CD4-positive, alpha-beta T cell (primary cell): ENCODE data around the gene VPS13D. TPM values are rescaled to one million over a fixed set of nuclear protein-coding genes. Genes with fewer than 3 reads are reported as not detected.
A peak's percentile ranks its signal among the peaks of the same experiment; 100 is the strongest.

Experiments used
- ATAC-seq: fragments of 200-7000 bp; cut with Tn5 transposase; one replicate; pipeline ENCODE4 v1.10.0; 2022; ENCODE audit warnings: mild to moderate bottlenecking; ENCODE audit not compliant: poor library complexity
- CTCF ChIA-PET: fragments of 350-600 bp; sonication (Branson Sonifier 250); formaldehyde crosslinking; loops from one replicate; lab custom pipeline; 2021; ENCODE audit warnings: antibody characterized with exemption, inconsistent platforms; lab: Charles Lee
- POLR2A ChIA-PET: fragments of 350-600 bp; sonication (Branson Sonifier 250); formaldehyde crosslinking; loops from one replicate; lab custom pipeline; 2021; ENCODE audit warnings: antibody characterized with exemption, inconsistent platforms; lab: Charles Lee
- DNase-seq, 14 experiments: peaks; one replicate each; pipeline ENCODE4 v3.0.0-alpha.2; 2013 to 2020; ENCODE audit warnings: mixed read lengths in 2 of 14
- H3K27ac ChIP-seq, 2 donors: one replicate each; pipeline versions ENCODE4 v1.5.1 to v1.7.0; 2013; ENCODE audit warnings: low read length in 2 of 2, low read depth in 1 of 2, mild to moderate bottlenecking in 1 of 2
- H3K27me3 ChIP-seq, 2 experiments: 1 replicate in 1 of 2; 2 replicates in 1 of 2; pipeline versions ENCODE4 v1.6.1 to v1.7.0; 2013; ENCODE audit warnings: low read length in 2 of 2, control low read depth in 1 of 2, mild to moderate bottlenecking in 1 of 2, moderate library complexity in 1 of 2; ENCODE audit not compliant: insufficient read depth in 2 of 2, control insufficient read depth in 1 of 2
- H3K36me3 ChIP-seq: one replicate; pipeline ENCODE4 v1.6.1; 2013; ENCODE audit warnings: low read length, control low read depth; ENCODE audit not compliant: insufficient read depth
- H3K4me1 ChIP-seq: one replicate; pipeline ENCODE4 v1.6.1; 2013; ENCODE audit warnings: low read length, control low read depth; ENCODE audit not compliant: insufficient read depth
- H3K4me3 ChIP-seq: one replicate; pipeline ENCODE4 v1.5.1; 2013; ENCODE audit warnings: mild to moderate bottlenecking, low read length, moderate library complexity
- H3K9me3 ChIP-seq, 2 experiments: 1 replicate in 1 of 2; 2 replicates in 1 of 2; pipeline versions ENCODE4 v1.6.1 to v1.7.0; 2013; ENCODE audit warnings: low read length in 2 of 2, mild to moderate bottlenecking in 2 of 2, control low read depth in 1 of 2, moderate library complexity in 1 of 2; ENCODE audit not compliant: control insufficient read depth in 1 of 2, insufficient read depth in 1 of 2
- H3K27ac Mint-ChIP-seq: one replicate; pipeline ENCODE4 v1.8.0; 2020; ENCODE audit warnings: mixed read lengths
- H3K27me3 Mint-ChIP-seq: one replicate; pipeline ENCODE4 v1.8.0; 2021; ENCODE audit warnings: mixed read lengths
- H3K36me3 Mint-ChIP-seq: one replicate; pipeline ENCODE4 v1.8.0; 2021; ENCODE audit warnings: low read depth, mixed read lengths
- H3K4me1 Mint-ChIP-seq: one replicate; pipeline ENCODE4 v1.8.0; 2021; ENCODE audit warnings: low read depth, mixed read lengths
- H3K4me3 Mint-ChIP-seq: one replicate; pipeline ENCODE4 v1.8.0; 2020; ENCODE audit warnings: mild to moderate bottlenecking, mixed read lengths
- H3K9me3 Mint-ChIP-seq: one replicate; pipeline ENCODE4 v1.8.0; 2020; ENCODE audit warnings: mixed read lengths
- intact Hi-C, 2 experiments: fragments of 100-400 bp; cut with DNase I in 1 of 2; cut with micrococcal nuclease in 1 of 2; formaldehyde crosslinking; loops; one replicate each; pipeline versions ENCODE4 v1.15.1 to v1.9.0; 2023 to 2025; cut with DNase I, micrococcal nuclease
- total RNA-seq, 174 experiments: library from RNA in 2 of 174; stranded (reverse) in 2 of 174; gene quantifications; one replicate each; pipeline ENCODE4 v1.2.3 and lab custom pipeline; 2021 to 2026
- TF ChIP-seq, protein P1 (sequence below): fragments of 200-600 bp; IDR thresholded peaks from one replicate; pipeline ENCODE4 v1.8.0; 2022; ENCODE audit warnings: antibody characterized with exemption, mild to moderate bottlenecking

VPS13D gene
- total RNA-seq, 2 experiments from 2014 or later: 63.0 to 67.3 TPM

DNA sequence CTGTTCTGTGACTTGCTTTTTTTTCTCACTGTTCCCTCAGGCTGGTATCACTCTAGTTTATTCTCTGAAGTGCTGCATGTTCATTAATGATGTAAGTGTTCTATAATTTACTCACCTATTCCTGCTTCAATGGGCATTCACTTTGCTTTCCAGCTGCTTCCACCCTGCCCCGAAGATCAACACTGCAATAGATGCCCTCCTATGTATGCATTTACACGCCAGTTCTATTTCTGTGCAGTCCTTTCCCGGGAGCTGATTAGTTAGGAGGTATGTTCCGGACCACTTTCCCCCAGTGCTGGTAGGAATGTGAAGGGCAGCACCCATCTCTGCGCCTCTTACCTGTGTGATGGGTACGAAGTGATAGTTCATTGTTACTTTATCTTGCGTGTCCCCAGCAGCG, 284.8 kb downstream of the VPS13D start:
- Histone ChIP-seq H3K36me3 (no peaks in the 10 kb centered on the region), H3K27me3 (no peaks in the 10 kb centered on the region), H3K4me1 (peaks cover 36% of the 10 kb centered on the region), H3K27ac (no peak overlapping the region), H3K4me3 (no peak overlapping the region), H3K9me3 (no peaks in the 10 kb centered on the region)
- Mint-ChIP-seq H3K4me1 (peaks cover 65% of the 10 kb centered on the region), H3K27ac (peak overlapping the region; percentile 96), H3K27me3 (no peaks in the 10 kb centered on the region), H3K4me3 (no peak overlapping the region), H3K36me3 (peaks cover 37% of the 10 kb centered on the region), H3K9me3 (peaks cover 3% of the 10 kb centered on the region)
- intact Hi-C loops: loop anchor here (5.0 kb wide), 2 partner anchors 67 to 103 kb away; partner anchors contain the start of gene DHRS3 (in 1 of the 2)
- DNase-seq (no peak), ATAC-seq (no peak)
- ChIA-PET CTCF (no interaction called here), POLR2A (no interaction called here)
- TF ChIP-seq, protein P1, sequence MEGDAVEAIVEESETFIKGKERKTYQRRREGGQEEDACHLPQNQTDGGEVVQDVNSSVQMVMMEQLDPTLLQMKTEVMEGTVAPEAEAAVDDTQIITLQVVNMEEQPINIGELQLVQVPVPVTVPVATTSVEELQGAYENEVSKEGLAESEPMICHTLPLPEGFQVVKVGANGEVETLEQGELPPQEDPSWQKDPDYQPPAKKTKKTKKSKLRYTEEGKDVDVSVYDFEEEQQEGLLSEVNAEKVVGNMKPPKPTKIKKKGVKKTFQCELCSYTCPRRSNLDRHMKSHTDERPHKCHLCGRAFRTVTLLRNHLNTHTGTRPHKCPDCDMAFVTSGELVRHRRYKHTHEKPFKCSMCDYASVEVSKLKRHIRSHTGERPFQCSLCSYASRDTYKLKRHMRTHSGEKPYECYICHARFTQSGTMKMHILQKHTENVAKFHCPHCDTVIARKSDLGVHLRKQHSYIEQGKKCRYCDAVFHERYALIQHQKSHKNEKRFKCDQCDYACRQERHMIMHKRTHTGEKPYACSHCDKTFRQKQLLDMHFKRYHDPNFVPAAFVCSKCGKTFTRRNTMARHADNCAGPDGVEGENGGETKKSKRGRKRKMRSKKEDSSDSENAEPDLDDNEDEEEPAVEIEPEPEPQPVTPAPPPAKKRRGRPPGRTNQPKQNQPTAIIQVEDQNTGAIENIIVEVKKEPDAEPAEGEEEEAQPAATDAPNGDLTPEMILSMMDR: no peak

DNA sequence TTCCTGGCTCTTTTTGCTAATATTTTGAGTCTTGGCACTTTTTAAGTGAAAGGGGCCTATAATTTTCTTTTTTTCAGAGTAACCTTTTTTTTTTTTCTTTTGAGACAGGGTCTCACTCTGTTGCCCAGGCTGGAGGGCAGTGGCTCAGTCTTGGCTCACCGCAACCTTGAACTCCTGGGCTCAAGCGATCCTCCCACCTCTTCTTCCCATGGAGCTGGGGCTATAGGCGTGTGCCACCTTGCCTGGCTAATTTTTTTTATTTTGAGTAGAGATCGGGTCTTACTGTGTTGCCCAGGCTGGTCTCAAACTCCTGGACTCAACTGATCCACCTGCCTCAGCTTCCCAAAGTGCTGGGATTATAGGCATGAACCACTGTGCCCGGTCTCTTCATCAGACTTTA, 285.4 kb downstream of the VPS13D start:
- Mint-ChIP-seq H3K4me3 (no peak overlapping the region), H3K27me3 (no peaks in the 10 kb centered on the region), H3K4me1 (peaks cover 59% of the 10 kb centered on the region), H3K36me3 (peaks cover 37% of the 10 kb centered on the region), H3K9me3 (peaks cover 3% of the 10 kb centered on the region), H3K27ac (no peak overlapping the region)
- Histone ChIP-seq H3K27ac (no peak overlapping the region), H3K9me3 (no peaks in the 10 kb centered on the region), H3K4me1 (peaks cover 30% of the 10 kb centered on the region), H3K27me3 (no peaks in the 10 kb centered on the region), H3K36me3 (no peaks in the 10 kb centered on the region), H3K4me3 (no peak overlapping the region)
- no peak for ATAC-seq
- TF ChIP-seq, protein P1: no peak
- POLR2A ChIA-PET: no interaction called here
- intact Hi-C loops: no loop called here
- no peak for DNase-seq
- CTCF ChIA-PET: no interaction called here

DNA sequence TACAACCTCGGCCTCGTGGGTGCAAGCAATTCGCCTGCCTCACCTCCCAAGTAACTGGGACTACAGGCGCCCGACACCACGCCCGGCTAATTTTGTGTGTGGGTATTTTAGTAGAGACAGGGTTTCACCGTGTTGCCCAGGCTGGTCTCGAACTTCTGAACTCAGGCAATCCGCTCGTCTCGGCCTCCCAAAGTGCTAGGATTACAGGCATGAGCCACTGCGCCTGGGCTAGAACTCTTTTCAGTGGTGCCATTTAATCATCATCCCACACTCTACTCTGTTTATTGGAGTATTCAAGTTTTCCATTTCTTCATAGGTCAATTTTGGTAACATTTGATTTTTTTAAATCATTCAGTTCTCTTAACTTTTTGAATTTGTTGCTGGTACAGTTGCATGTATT, 286.9 kb downstream of the VPS13D start:
- no peak for ATAC-seq
- Mint-ChIP-seq H3K4me3 (no peak overlapping the region), H3K27ac (peak overlapping the region; percentile 30), H3K36me3 (peaks cover 25% of the 10 kb centered on the region), H3K9me3 (peaks cover 3% of the 10 kb centered on the region), H3K4me1 (peaks cover 44% of the 10 kb centered on the region), H3K27me3 (no peaks in the 10 kb centered on the region)
- Histone ChIP-seq H3K36me3 (no peaks in the 10 kb centered on the region), H3K4me3 (no peak overlapping the region), H3K9me3 (no peaks in the 10 kb centered on the region), H3K4me1 (peaks cover 15% of the 10 kb centered on the region), H3K27me3 (no peaks in the 10 kb centered on the region), H3K27ac (no peak overlapping the region)
- ChIA-PET CTCF (no interaction called here), POLR2A (interaction anchor here (0.6 kb wide), 1 partner anchor 43 kb away, joined by 3 read pairs; no protein-coding TSS in a partner anchor)
- intact Hi-C loops: no loop called here
- DNase-seq: no peak
- TF ChIP-seq, protein P1: no peak
